ENCODE data around the gene FEZ2. TPM values are rescaled to one million over a fixed set of nuclear protein-coding genes. Genes with fewer than 3 reads are reported as not detected.

The FEZ2 gene
- total RNA-seq, 1 experiment from 2014 or later: 14.8 TPM

DNA sequence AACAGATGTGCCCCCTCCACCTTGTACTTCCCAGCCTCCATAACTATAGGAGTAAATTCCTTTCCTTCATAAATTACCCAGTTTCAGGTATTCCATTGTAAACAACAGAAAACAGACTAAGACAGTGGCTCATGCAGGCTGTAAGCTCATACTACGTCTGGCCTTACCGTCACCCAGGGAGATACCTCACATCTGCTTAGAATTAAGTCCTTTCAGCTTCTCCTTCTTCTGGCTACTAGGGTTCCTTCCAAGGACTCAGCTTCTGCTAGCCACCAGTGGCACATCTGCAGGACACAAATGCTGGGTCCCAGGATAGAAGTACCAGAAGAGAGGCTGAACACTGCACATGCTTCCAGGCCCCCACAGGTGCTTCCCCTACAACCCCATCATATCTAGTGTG, 22.4 kb upstream of the FEZ2 start:
- intact Hi-C loops (cut with micrococcal nuclease): no loop called here
- no peak for ATAC-seq
- no TSS peak for BruUV-seq (replicated peaks)
- CTCF ChIA-PET: no interaction called here
- Histone ChIP-seq H3K4me1 (ENCODE audit: control insufficient read depth in 1 of 2, insufficient read depth in 2 of 2, low read length in 2 of 2) (peaks cover 0 to 6% of the 10 kb centered on the region in 2 experiments; a peak in 2 of 4 replicates), H3K27me3 (ENCODE audit: insufficient read depth, low read length) (no peaks in the 10 kb centered on the region), H2AFZ (ENCODE audit: low read depth, low read length, poor library complexity, severe bottlenecking) (no peak overlapping the region), H3K4me2 (ENCODE audit: low read length) (no peak overlapping the region), H3K27ac (ENCODE audit: low read depth, low read length) (no peak overlapping the region), H3K9me3 (ENCODE audit: control insufficient read depth in 1 of 2, insufficient read depth in 1 of 2, low read depth in 1 of 2, low read length in 2 of 2) (peaks cover 3% of the 10 kb centered on the region in 2 experiments; a peak in 2 of 4 replicates), H3K4me3 (replicated peaks in 1 of 2; ENCODE audit: low read depth in 1 of 2, low read length in 2 of 2) (no peak overlapping the region), H3K9me2 (ENCODE audit: insufficient read depth) (no peaks in the 10 kb centered on the region), H3K9ac (ENCODE audit: low read length) (no peak overlapping the region), H3K79me2 (ENCODE audit: insufficient read depth, low read length) (no peaks in the 10 kb centered on the region), H3K36me3 (ENCODE audit: control insufficient read depth in 1 of 2, insufficient read depth in 2 of 2, low read length in 2 of 2) (no peaks in the 10 kb centered on the region), H4K20me1 (ENCODE audit: insufficient read depth) (no peaks in the 10 kb centered on the region)
- POLR2A ChIA-PET: no interaction called here
- DNase-seq (ENCODE audit: low read depth, low spot score): no peak
- no peak for TF ChIP-seq YY1 (IDR thresholded peaks at IDR 0.05; ENCODE audit: extremely low read depth, insufficient replicate concordance, low read depth, low read length)
- no peak for TF ChIP-seq POLR2AphosphoS5 (IDR thresholded peaks at IDR 0.05; ENCODE audit: low read depth, low read length)
- no peak for TF ChIP-seq ATF3 (IDR thresholded peaks at IDR 0.05)
- RAD21 ChIA-PET (ENCODE audit: low non-redundant PET in 1 of 2, low total read pairs in 2 of 2, uncharacterized antibody in 2 of 2, unreplicated experiment in 2 of 2): no interaction called here

DNA sequence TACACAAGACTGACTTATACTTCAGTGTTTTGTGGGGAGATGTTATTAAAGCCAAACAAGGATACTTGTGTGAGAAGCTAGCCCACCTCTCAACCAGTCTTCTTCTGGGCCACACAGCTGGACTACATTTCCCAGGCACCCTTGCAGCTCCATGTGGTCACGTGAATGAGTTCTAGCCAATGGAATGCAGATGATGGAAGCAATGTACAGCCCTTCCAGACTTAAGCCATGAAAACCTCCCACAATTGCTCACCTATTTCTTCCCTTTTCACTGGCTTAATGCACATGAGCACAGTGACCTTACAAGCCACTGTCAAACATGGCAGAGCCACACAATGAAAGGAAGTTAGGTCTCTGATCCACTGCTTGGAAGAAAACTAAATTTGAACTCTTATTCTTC, 20.4 kb upstream of the FEZ2 start:
- Histone ChIP-seq H3K4me3 (replicated peaks in 1 of 2; ENCODE audit: low read depth in 1 of 2, low read length in 2 of 2) (no peak overlapping the region), H3K9me2 (ENCODE audit: insufficient read depth) (no peaks in the 10 kb centered on the region), H3K27ac (ENCODE audit: low read depth, low read length) (no peak overlapping the region), H3K4me2 (ENCODE audit: low read length) (peak overlapping the region; percentile 38; the same call in 1 of the 2 replicates), H4K20me1 (ENCODE audit: insufficient read depth) (no peaks in the 10 kb centered on the region), H3K36me3 (ENCODE audit: control insufficient read depth in 1 of 2, insufficient read depth in 2 of 2, low read length in 2 of 2) (no peaks in the 10 kb centered on the region), H3K9ac (ENCODE audit: low read length) (no peak overlapping the region), H3K9me3 (ENCODE audit: control insufficient read depth in 1 of 2, insufficient read depth in 1 of 2, low read depth in 1 of 2, low read length in 2 of 2) (no peaks in the 10 kb centered on the region), H3K4me1 (ENCODE audit: control insufficient read depth in 1 of 2, insufficient read depth in 2 of 2, low read length in 2 of 2) (peaks cover 0 to 6% of the 10 kb centered on the region in 2 experiments; a peak in 2 of 4 replicates), H3K27me3 (ENCODE audit: insufficient read depth, low read length) (no peaks in the 10 kb centered on the region), H2AFZ (ENCODE audit: low read depth, low read length, poor library complexity, severe bottlenecking) (peak overlapping the region; percentile 99), H3K79me2 (ENCODE audit: insufficient read depth, low read length) (no peaks in the 10 kb centered on the region)
- BruUV-seq (replicated peaks): no TSS peak
- intact Hi-C loops (cut with micrococcal nuclease): no loop called here
- CTCF ChIA-PET: no interaction called here
- ATAC-seq: peak; percentile 100
- RAD21 ChIA-PET (ENCODE audit: low non-redundant PET in 1 of 2, low total read pairs in 2 of 2, uncharacterized antibody in 2 of 2, unreplicated experiment in 2 of 2): no interaction called here
- no peak for TF ChIP-seq ZNF274 (IDR thresholded peaks at IDR 0.05; ENCODE audit: low read depth, low read length)
- peak; percentile 67 for TF ChIP-seq SP1 (IDR thresholded peaks at IDR 0.05; ENCODE audit: low read depth)
- TF ChIP-seq YY1 (IDR thresholded peaks at IDR 0.05; ENCODE audit: extremely low read depth, insufficient replicate concordance, low read depth, low read length): peak; percentile 78
- no peak for TF ChIP-seq FOSL1 (IDR thresholded peaks at IDR 0.05; ENCODE audit: low read depth)
- TF ChIP-seq TCF7L2 (IDR thresholded peaks at IDR 0.05; ENCODE audit: borderline replicate concordance, extremely low read depth, insufficient read depth, insufficient read length): no peak
- no peak for TF ChIP-seq SIN3A (IDR thresholded peaks at IDR 0.05; ENCODE audit: low read depth)
- TF ChIP-seq POLR2AphosphoS5 (IDR thresholded peaks at IDR 0.05; ENCODE audit: low read depth, low read length): no peak
- no peak for TF ChIP-seq REST (IDR thresholded peaks at IDR 0.05; ENCODE audit: low read depth)
- TF ChIP-seq CBX3 (IDR thresholded peaks at IDR 0.05; ENCODE audit: low read depth): peak; percentile 43; the same call in 1 of the 2 replicates
- POLR2A ChIA-PET: interaction anchor here (1.1 kb wide), 1 partner anchor 14 kb away, joined by 4 read pairs; no protein-coding TSS in a partner anchor
- DNase-seq (ENCODE audit: low read depth, low spot score): peak; percentile 81
